Cardiac septum (tissue), 1 donor: Measurements from ENCODE around the gene PUDP. TPM values are rescaled to one million over a fixed set of nuclear protein-coding genes. Genes with fewer than 3 reads are reported as not detected.
"Not testable (repeated sequence)": the region's sequence is repeated elsewhere in the genome, so short reads cannot be mapped to it uniquely, and the experiment has no call there.

Experiments
- DNase-seq: peaks from one replicate; pipeline ENCODE4 v3.0.0-alpha.2; 2020; ENCODE audit warnings: low spot score
- intact Hi-C: fragments of 100-400 bp; cut with DNase I; formaldehyde crosslinking; loops from one replicate; pipeline ENCODE4 v1.14.0; 2022
- total RNA-seq: library from RNA; stranded (reverse); fragmentation: NEBNext Ultra II Directional; extraction: Animal tissue kit (Norgen Biotek cat#: 25700); gene quantifications from one replicate; pipeline ENCODE4 v1.2.1, GENCODE V29; 2021
- donor health status: DM: no; HTN: no; CAD: no.

PUDP gene
- total RNA-seq, 1 donor from 2014 or later: 33.2 TPM

- intact Hi-C loops: no loop called here
- DNase-seq: no peak
These were observed 35.9 kb downstream of the PUDP start for GRCh38 chrX:7112071-7112470.

- DNase-seq: no peak
- intact Hi-C loops: no loop called here
These were observed 36.4 kb downstream of the PUDP start for GRCh38 chrX:7111518-7111917.

- intact Hi-C loops: no loop called here
- no peak for DNase-seq
These were observed 37.1 kb downstream of the PUDP start for GRCh38 chrX:7110821-7111276.

- DNase-seq: no peak
- intact Hi-C loops: no loop called here
These were observed 37.8 kb downstream of the PUDP start for GRCh38 chrX:7109838-7110793.

GRCh38 chrX:7109049-7109531 lies 38.9 kb downstream of the PUDP start:
- intact Hi-C loops: no loop called here
- DNase-seq: no peak

- DNase-seq: no peak
- intact Hi-C loops: no loop called here
These were observed 39.9 kb downstream of the PUDP start for GRCh38 chrX:7108030-7108429.

GRCh38 chrX:7106649-7107048 lies 41.3 kb downstream of the PUDP start:
- intact Hi-C loops: no loop called here
- no peak for DNase-seq

- no peak for DNase-seq
- intact Hi-C loops: no loop called here
These were observed 45.8 kb downstream of the PUDP start for GRCh38 chrX:7102119-7102518.

- DNase-seq: no peak
- intact Hi-C loops: no loop called here
These were observed 47.9 kb downstream of the PUDP start for GRCh38 chrX:7100022-7100421.

- intact Hi-C loops, DNase-seq: not testable (repeated sequence)
These were observed 52.3 kb downstream of the PUDP start for GRCh38 chrX:7095657-7096056.

GRCh38 chrX:7093305-7093704 lies 54.6 kb downstream of the PUDP start:
- DNase-seq: no peak
- intact Hi-C loops: no loop called here

- intact Hi-C loops: no loop called here
- no peak for DNase-seq
These were observed 55.4 kb downstream of the PUDP start for GRCh38 chrX:7092543-7092942.

- DNase-seq: no peak
- intact Hi-C loops: no loop called here
These were observed 56.0 kb downstream of the PUDP start for GRCh38 chrX:7091923-7092322.

GRCh38 chrX:7090641-7091040 lies 57.3 kb downstream of the PUDP start:
- intact Hi-C loops: no loop called here
- no peak for DNase-seq

GRCh38 chrX:7088968-7089615 lies 58.9 kb downstream of the PUDP start:
- intact Hi-C loops: no loop called here
- no peak for DNase-seq

- intact Hi-C loops: no loop called here
- no peak for DNase-seq
These were observed 61.6 kb downstream of the PUDP start for GRCh38 chrX:7086384-7086783.

GRCh38 chrX:7085879-7086278 lies 62.1 kb downstream of the PUDP start:
- intact Hi-C loops: no loop called here
- no peak for DNase-seq

- intact Hi-C loops: no loop called here
- no peak for DNase-seq
These were observed 63.1 kb downstream of the PUDP start for GRCh38 chrX:7084841-7085240.

- intact Hi-C loops: no loop called here
These were observed 64.2 kb downstream of the PUDP start for GRCh38 chrX:7083468-7084396.

GRCh38 chrX:7083021-7083420 lies 64.9 kb downstream of the PUDP start:
- intact Hi-C loops: no loop called here
- no peak for DNase-seq

More at GRCh38 chrX:7083468-7084396, 64.2 kb downstream of the PUDP start:
- DNase-seq: no peak
